Endothelial cell of umbilical vein (primary cell): Measurements from ENCODE around the gene ZBTB46. TPM values are rescaled to one million over a fixed set of nuclear protein-coding genes. Genes with fewer than 3 reads are reported as not detected.

Experiments used
- BruUV-seq: library from RNA; stranded (reverse); fragments of 400-500 nt; replicated peaks from 2 replicates; lab custom pipeline; 2021; lab: Mats Ljungman, UMichigan
- CTCF ChIA-PET: fragments of 300-600, 350-600 bp; sonication (Branson Sonifier 250); formaldehyde crosslinking; loops from one replicate; lab custom pipeline; 2021; ENCODE audit warnings: antibody characterized with exemption, inconsistent platforms; lab: Charles Lee
- POLR2A ChIA-PET: fragments of 300-600, 350-600 bp; sonication (Branson Sonifier 250); formaldehyde crosslinking; loops from one replicate; lab custom pipeline; 2021; ENCODE audit warnings: antibody characterized with exemption, inconsistent platforms; lab: Charles Lee
- DNase-seq: peaks from one replicate; pipeline ENCODE4 v3.0.0-alpha.2; 2011; ENCODE audit warnings: low read depth, low spot score
- FAIRE-seq: peaks from 2 replicates; lab custom pipeline; 2011; peaks lifted over from hg19 to GRCh38; lab: Jason Lieb, UNC
- H2AFZ ChIP-seq: 2 replicates; pipeline ENCODE4 v1.6.0; 2012; ENCODE audit warnings: low read depth, low read length, control low read depth, inconsistent platforms
- H3K27ac ChIP-seq: 2 replicates; pipeline ENCODE4 v1.5.1; 2011; ENCODE audit warnings: low read depth, mild to moderate bottlenecking, control low read depth, low read length, moderate library complexity; ENCODE audit not compliant: insufficient read depth
- H3K27me3 ChIP-seq, 2 experiments: 2 replicates each; pipeline versions ENCODE4 v1.6.0 to v1.6.1; 2011; ENCODE audit warnings: low read length in 2 of 2, mixed read lengths in 1 of 2; ENCODE audit not compliant: control insufficient read depth in 2 of 2, insufficient read depth in 2 of 2
- H3K36me3 ChIP-seq, 2 experiments: 2 replicates in 1 of 2; 3 replicates in 1 of 2; pipeline ENCODE4 v1.5.1; 2011; ENCODE audit warnings: low read length in 2 of 2, mild to moderate bottlenecking in 1 of 2, moderate library complexity in 1 of 2; ENCODE audit not compliant: control insufficient read depth in 2 of 2, insufficient read depth in 2 of 2; ENCODE audit errors: extremely low read depth in 1 of 2
- H3K4me1 ChIP-seq: 3 replicates; pipeline ENCODE4 v1.5.1; 2011; ENCODE audit warnings: mild to moderate bottlenecking, low read length; ENCODE audit not compliant: control insufficient read depth, insufficient read depth; ENCODE audit errors: extremely low read depth
- H3K4me2 ChIP-seq: 2 replicates; pipeline ENCODE4 v1.6.1; 2011; ENCODE audit warnings: low read length, control low read depth, mixed read lengths; ENCODE audit not compliant: insufficient read depth
- H3K4me3 ChIP-seq, 3 experiments: fragments of 200-600 bp in 1 of 3; sonication (generic), shearing (Covaris generic) in 1 of 3; replicated peaks in 1 of 3; 2 replicates each; pipeline ENCODE4 v1.5.1; 2011 to 2016; ENCODE audit warnings: control low read depth in 3 of 3, low read length in 3 of 3, mild to moderate bottlenecking in 2 of 3, inconsistent platforms in 1 of 3, low read depth in 1 of 3, moderate library complexity in 1 of 3; ENCODE audit not compliant: insufficient read depth in 1 of 3
- H3K79me2 ChIP-seq: 2 replicates; pipeline ENCODE4 v1.6.0; 2012; ENCODE audit warnings: low read length, inconsistent platforms; ENCODE audit not compliant: control insufficient read depth, insufficient read depth
- H3K9ac ChIP-seq: replicated peaks from 2 replicates; pipeline ENCODE3; 2011; ENCODE audit warnings: low read length, control low read depth; ENCODE audit not compliant: insufficient read depth; ENCODE audit errors: extremely low read depth
- H3K9me1 ChIP-seq: replicated peaks from 3 replicates; pipeline ENCODE4 v1.6.0; 2011; ENCODE audit warnings: mild to moderate bottlenecking, low read length; ENCODE audit not compliant: control insufficient read depth, insufficient read depth; ENCODE audit errors: extremely low read depth
- H3K9me3 ChIP-seq: replicated peaks from 2 replicates; pipeline ENCODE4 v1.5.1; 2012; ENCODE audit warnings: low read length, inconsistent platforms; ENCODE audit not compliant: control insufficient read depth, insufficient read depth
- H4K20me1 ChIP-seq: replicated peaks from 2 replicates; pipeline ENCODE3; 2011; ENCODE audit warnings: mild to moderate bottlenecking, low read length; ENCODE audit not compliant: control insufficient read depth, insufficient read depth; ENCODE audit errors: extremely low read depth
- CTCF ChIP-seq, 2 donors: IDR thresholded peaks; 1 replicate in 1 of 2; 2 replicates in 1 of 2; pipeline ENCODE4 v1.5.1; 2011; ENCODE audit warnings: low read length in 2 of 2, mild to moderate bottlenecking in 2 of 2, moderate library complexity in 2 of 2, control low read depth in 1 of 2, inconsistent platforms in 1 of 2, low read depth in 1 of 2; ENCODE audit not compliant: insufficient read depth in 1 of 2; ENCODE audit errors: extremely low read depth in 1 of 2
- EZH2 ChIP-seq: IDR thresholded peaks from 2 replicates; pipeline ENCODE4 v1.6.1; 2012; ENCODE audit warnings: borderline replicate concordance, low read depth, mild to moderate bottlenecking, moderate library complexity, low read length, inconsistent platforms; ENCODE audit not compliant: severe bottlenecking
- FOS ChIP-seq: IDR thresholded peaks from 2 replicates; pipeline ENCODE4 v1.6.1; 2011; ENCODE audit warnings: mild to moderate bottlenecking, low read length, moderate library complexity, borderline replicate concordance; ENCODE audit not compliant: insufficient read depth
- GATA2 ChIP-seq: IDR thresholded peaks from 2 replicates; pipeline ENCODE4 v1.7.0; 2011; ENCODE audit warnings: low read depth, mild to moderate bottlenecking, moderate library complexity, mixed read lengths, low read length; ENCODE audit not compliant: insufficient read length, insufficient read depth
- JUN ChIP-seq: IDR thresholded peaks from 2 replicates; pipeline ENCODE4 v1.6.1; 2011; ENCODE audit warnings: borderline replicate concordance, low read depth; ENCODE audit not compliant: insufficient read length, insufficient read depth
- MYC ChIP-seq: IDR thresholded peaks from one replicate; pipeline ENCODE4 v1.6.1; 2011; ENCODE audit warnings: mild to moderate bottlenecking, low read depth, low read length
- POLR2A ChIP-seq: IDR thresholded peaks from 2 replicates; pipeline ENCODE4 v1.6.1; 2012; ENCODE audit warnings: low read depth, mild to moderate bottlenecking, control low read depth, low read length
- POLR2AphosphoS5 ChIP-seq: IDR thresholded peaks from 2 replicates; pipeline ENCODE4 v1.6.1; 2012; ENCODE audit warnings: low read depth, mild to moderate bottlenecking, control low read depth, low read length, moderate library complexity; ENCODE audit not compliant: insufficient read depth
- dilution Hi-C: fragments of 300-500 bp; cut with MboI; formaldehyde crosslinking; loops from one replicate; pipeline ENCODE4 v1.15.0; 2019; ENCODE audit warnings: low sequenced_read_pairs; ENCODE audit not compliant: extremely low pct_ligation_motif_present
- intact Hi-C: fragments of 100-400 bp; cut with micrococcal nuclease; formaldehyde crosslinking; loops from one replicate; pipeline ENCODE4 v1.10.0; 2022
- polyA plus RNA-seq, 4 experiments: library from polyadenylated mRNA; depleted of rRNA in 3 of 4; stranded (reverse) in 3 of 4; unstranded in 1 of 4; fragments of >200 nt; gene quantifications; 2 replicates each; pipeline versions ENCODE4 v1.2.1 to v1.2.3, GENCODE V29; 2011 to 2012; ENCODE audit warnings: missing spikeins in 1 of 4
- total RNA-seq: library from RNA; stranded (reverse); gene quantifications from 2 replicates; pipeline ENCODE4 v1.2.3, GENCODE V29; 2021
- TF ChIP-seq, protein P1 (sequence below): IDR thresholded peaks from 2 replicates; pipeline ENCODE4 v1.6.1; 2011; ENCODE audit not compliant: insufficient read depth, insufficient read length

ZBTB46 gene
- total and polyA plus RNA-seq, 2 donors (not counting 3 experiments of a cell fraction or from before 2014, with no cell fraction given) = 1.3 to 7.1 TPM

GRCh38 chr20:63781181-63781580, 49.9 kb downstream of the ZBTB46 start:
- TF ChIP-seq MYC = no peak
- Histone ChIP-seq H3K4me3 (no peak overlapping the region), H3K27me3 (no peaks in the 10 kb centered on the region), H3K4me2 (no peak overlapping the region), H3K36me3 (no peaks in the 10 kb centered on the region), H3K9me1 (no peaks in the 10 kb centered on the region), H3K79me2 (no peaks in the 10 kb centered on the region), H4K20me1 (no peaks in the 10 kb centered on the region), H3K9me3 (no peaks in the 10 kb centered on the region), H3K9ac (no peak overlapping the region), H2AFZ (no peak overlapping the region), H3K27ac (no peak overlapping the region), H3K4me1 (no peaks in the 10 kb centered on the region)
- dilution Hi-C loops = no loop called here
- ChIA-PET POLR2A (no interaction called here), CTCF (no interaction called here)
- no peak for DNase-seq
- FAIRE-seq = no peak
- intact Hi-C loops = no loop called here
- no TSS peak for BruUV-seq

DNA sequence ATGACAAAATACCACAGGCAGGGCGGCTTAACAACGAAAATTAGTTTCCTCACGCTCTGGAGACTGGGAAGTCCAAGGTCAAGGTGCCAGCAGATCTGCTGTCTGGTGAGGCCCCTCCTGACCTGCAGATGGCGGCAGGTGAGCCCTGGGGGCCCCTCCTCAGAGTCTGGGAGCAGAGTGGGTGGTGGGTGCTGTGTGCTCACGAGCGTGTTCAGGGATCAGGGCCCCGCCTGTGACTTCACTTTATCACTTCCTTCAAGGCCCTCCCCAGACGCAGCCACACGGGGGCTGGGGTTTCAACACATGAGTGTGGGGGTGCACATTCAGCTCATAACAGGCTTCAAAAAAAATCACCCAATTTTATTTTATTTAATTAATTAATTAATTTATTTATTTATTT, 52.2 kb downstream of the ZBTB46 start:
- intact Hi-C loops = no loop called here
- Histone ChIP-seq H3K36me3 (no peaks in the 10 kb centered on the region), H2AFZ (no peak overlapping the region), H4K20me1 (no peaks in the 10 kb centered on the region), H3K79me2 (no peaks in the 10 kb centered on the region), H3K9me3 (no peaks in the 10 kb centered on the region), H3K4me1 (peaks cover 6% of the 10 kb centered on the region), H3K4me2 (no peak overlapping the region), H3K27ac (no peak overlapping the region), H3K27me3 (no peaks in the 10 kb centered on the region), H3K4me3 (no peak overlapping the region), H3K9ac (no peak overlapping the region), H3K9me1 (no peaks in the 10 kb centered on the region)
- no peak for TF ChIP-seq JUN
- no peak for TF ChIP-seq GATA2
- TF ChIP-seq CTCF (IDR thresholded peaks at IDR 0.05; ENCODE audit: extremely low read depth in 1 of 2, insufficient read depth in 1 of 2, low read depth in 1 of 2, low read length in 2 of 2) = no peak
- no peak for TF ChIP-seq EZH2
- no peak for TF ChIP-seq POLR2AphosphoS5
- TF ChIP-seq, protein P1, sequence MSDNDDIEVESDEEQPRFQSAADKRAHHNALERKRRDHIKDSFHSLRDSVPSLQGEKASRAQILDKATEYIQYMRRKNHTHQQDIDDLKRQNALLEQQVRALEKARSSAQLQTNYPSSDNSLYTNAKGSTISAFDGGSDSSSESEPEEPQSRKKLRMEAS = no peak
- TF ChIP-seq FOS = no peak
- TF ChIP-seq POLR2A = no peak
- no peak for TF ChIP-seq MYC
- DNase-seq (no peak), FAIRE-seq (no peak)
- ChIA-PET POLR2A (no interaction called here), CTCF (interaction anchor here (1.2 to 1.8 kb wide), 4 partner anchors 84 to 202 kb away, joined by 3 to 5 read pairs (median 4); partner anchors contain the start of gene PRPF6)
- BruUV-seq = no TSS peak
- dilution Hi-C loops = no loop called here
